HepG2 (cell line): ENCODE results near the gene CASKIN1. TPM values are rescaled to one million over a fixed set of nuclear protein-coding genes. Genes with fewer than 3 reads are reported as not detected.

Source experiments
- BRD4 ChIP-seq: sonication (generic); formaldehyde crosslinking; IDR thresholded peaks from 2 replicates; pipeline ENCODE4 v1.4.0; 2020; ENCODE audit warnings: missing genetic modification reagents
- HNRNPUL1 ChIP-seq: fragments of 200-400 bp; formaldehyde crosslinking; IDR thresholded peaks from 2 replicates; pipeline ENCODE4 v1.6.1; 2017; ENCODE audit warnings: low read depth, mild to moderate bottlenecking, low read length, moderate library complexity
- IRF2 ChIP-seq: IDR thresholded peaks from 2 replicates; pipeline ENCODE4 v1.6.1; 2018; ENCODE audit warnings: missing genetic modification reagents, missing compliant biosample characterization
- KAT8 ChIP-seq: IDR thresholded peaks from 2 replicates; pipeline ENCODE4 v1.6.1; 2016; ENCODE audit warnings: missing genetic modification reagents, missing compliant biosample characterization
- KLF13 ChIP-seq: sonication (generic); formaldehyde crosslinking; IDR thresholded peaks from 2 replicates; pipeline ENCODE4 v1.4.0; 2020; ENCODE audit warnings: mild to moderate bottlenecking, missing genetic modification reagents
- NONO ChIP-seq, 2 experiments: fragments of 450-650 bp in 1 of 2; sonication (generic) in 1 of 2; formaldehyde crosslinking in 1 of 2; IDR thresholded peaks in 1 of 2; conservative IDR thresholded peaks in 1 of 2; 2 replicates each; pipeline versions ENCODE4 v1.6.1 to v1.8.0; 2017 to 2022; ENCODE audit warnings: mild to moderate bottlenecking in 1 of 2, missing genetic modification reagents in 1 of 2, moderate library complexity in 1 of 2
- SKI ChIP-seq: fragments of 450-650 bp; IDR thresholded peaks from one replicate; pipeline ENCODE4 v1.6.1; 2018; ENCODE audit warnings: mild to moderate bottlenecking; ENCODE audit not compliant: partially characterized antibody
- SRSF4 ChIP-seq: fragments of 200-400 bp; formaldehyde crosslinking; IDR thresholded peaks from one replicate; pipeline ENCODE4 v1.6.1; 2018; ENCODE audit warnings: mild to moderate bottlenecking, low read depth, low read length, moderate library complexity; ENCODE audit not compliant: poor library complexity, severe bottlenecking
- ZBTB40 ChIP-seq, 2 experiments: fragments of 450-650 bp in 1 of 2; sonication (generic) in 1 of 2; formaldehyde crosslinking in 1 of 2; IDR thresholded peaks; 2 replicates each; pipeline versions ENCODE4 v1.6.1 to v1.8.0; 2016 to 2022; ENCODE audit warnings: antibody characterized with exemption in 1 of 2, mild to moderate bottlenecking in 1 of 2, missing genetic modification reagents in 1 of 2
- ZNF350 ChIP-seq: sonication (generic); formaldehyde crosslinking; IDR thresholded peaks from 2 replicates; pipeline ENCODE4 v1.4.0; 2020; ENCODE audit warnings: mild to moderate bottlenecking, low read depth, missing genetic modification reagents, borderline replicate concordance
- ZNF614 ChIP-seq: IDR thresholded peaks from 2 replicates; pipeline ENCODE4 v1.6.1; 2018; ENCODE audit warnings: missing biosample characterization, missing genetic modification reagents, inconsistent platforms, borderline replicate concordance
- polyA plus RNA-seq, 8 experiments: library from polyadenylated mRNA; depleted of rRNA in 3 of 8; stranded (reverse) in 7 of 8; unstranded in 1 of 8; fragments of >200 nt; fragmentation: Illumina TruSeq in 4 of 8; extraction: Trizol in 4 of 8; gene quantifications; 2 replicates each; pipeline versions ENCODE4 v1.2.1 to v1.2.3, GENCODE V29; 2011 to 2016; ENCODE audit warnings: low read depth in 4 of 8, missing spikeins in 1 of 8, mixed read lengths in 1 of 8; ENCODE audit not compliant: insufficient read depth in 1 of 8
- total RNA-seq, 5 experiments: library from RNA; depleted of rRNA; stranded (reverse); fragments of >200 nt; fragmentation: Illumina TruSeq; extraction: Trizol; gene quantifications; 2 replicates each; pipeline ENCODE4 v1.2.3, GENCODE V29; 2016; ENCODE audit warnings: low read depth in 1 of 5
- TF ChIP-seq, protein P1 (sequence below): sonication (generic); formaldehyde crosslinking; IDR thresholded peaks from 2 replicates; pipeline ENCODE4 v1.5.1; 2020; ENCODE audit warnings: mild to moderate bottlenecking, moderate library complexity, missing genetic modification reagents

The CASKIN1 gene
- total and polyA plus RNA-seq, 2 of the 13 experiments (the other 11 are each of a cell fraction or from before 2014, with no cell fraction given): 1.2 to 2.2 TPM

DNA sequence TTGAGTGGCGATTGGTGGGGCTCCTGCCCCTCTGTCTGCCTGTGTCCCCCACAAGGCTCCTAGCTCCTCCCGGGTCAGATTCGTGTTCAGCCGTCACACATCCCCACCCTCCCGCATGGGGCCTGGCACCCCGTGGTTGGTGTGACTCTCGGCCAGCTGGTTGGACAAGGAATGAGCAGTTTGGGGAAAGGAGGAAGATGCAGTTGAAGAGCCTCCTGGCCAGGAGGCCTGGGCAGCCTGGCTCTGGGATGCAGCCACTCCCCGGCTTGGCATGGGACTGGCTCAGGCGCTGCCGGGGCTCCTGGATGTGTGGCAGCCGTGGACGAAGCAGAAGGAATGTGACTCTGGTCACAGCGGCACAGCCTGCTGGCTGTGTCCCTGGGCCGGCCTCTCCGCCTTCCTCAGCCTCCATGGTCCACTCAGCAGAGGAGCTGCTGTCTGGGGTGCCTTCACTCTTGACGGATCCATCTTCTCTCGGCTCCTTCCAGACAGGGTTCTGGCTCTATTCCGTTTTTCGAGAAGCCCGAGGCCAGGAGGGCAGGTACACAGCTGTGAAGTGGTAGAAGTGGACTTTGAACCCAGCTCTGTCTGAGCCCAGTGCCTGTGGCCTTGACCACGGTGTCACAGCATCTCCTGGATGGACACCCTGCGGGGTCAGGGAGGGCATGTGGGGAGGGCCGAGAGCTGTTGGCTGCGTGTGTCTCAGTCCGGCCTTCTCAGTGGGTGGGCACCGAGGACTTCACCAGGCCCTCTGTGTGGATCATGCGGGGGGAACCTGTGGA is 38.7 kb downstream of the CASKIN1 start (continued):
- TF ChIP-seq ZBTB40 (IDR thresholded peaks at IDR 0.05) (no peak), ZBTB40 (CRISPR knock-in tag; IDR thresholded peaks at IDR 0.05) (peak; percentile 82; the same call in 1 of the 2 replicates), NONO (IDR thresholded peaks at IDR 0.05) (no peak), NONO (CRISPR knock-in tag; conservative IDR thresholded peaks at IDR 0.05) (peak; percentile 93), KAT8 (peak; percentile 55; the same call in 1 of the 2 replicates), SRSF4 (no peak), HNRNPUL1 (no peak), BRD4 (peak; percentile 78; the same call in 1 of the 2 replicates), ZNF614 (CRISPR knock-in tag) (no peak; the same call in 1 of the 2 replicates), KLF13 (CRISPR knock-in tag) (no peak), SKI (peak; percentile 97), IRF2 (CRISPR knock-in tag) (peak; percentile 68; the same call in 1 of the 2 replicates), ZNF350 (CRISPR knock-in tag) (peak; percentile 55; the same call in 1 of the 2 replicates)
- TF ChIP-seq, protein P1, sequence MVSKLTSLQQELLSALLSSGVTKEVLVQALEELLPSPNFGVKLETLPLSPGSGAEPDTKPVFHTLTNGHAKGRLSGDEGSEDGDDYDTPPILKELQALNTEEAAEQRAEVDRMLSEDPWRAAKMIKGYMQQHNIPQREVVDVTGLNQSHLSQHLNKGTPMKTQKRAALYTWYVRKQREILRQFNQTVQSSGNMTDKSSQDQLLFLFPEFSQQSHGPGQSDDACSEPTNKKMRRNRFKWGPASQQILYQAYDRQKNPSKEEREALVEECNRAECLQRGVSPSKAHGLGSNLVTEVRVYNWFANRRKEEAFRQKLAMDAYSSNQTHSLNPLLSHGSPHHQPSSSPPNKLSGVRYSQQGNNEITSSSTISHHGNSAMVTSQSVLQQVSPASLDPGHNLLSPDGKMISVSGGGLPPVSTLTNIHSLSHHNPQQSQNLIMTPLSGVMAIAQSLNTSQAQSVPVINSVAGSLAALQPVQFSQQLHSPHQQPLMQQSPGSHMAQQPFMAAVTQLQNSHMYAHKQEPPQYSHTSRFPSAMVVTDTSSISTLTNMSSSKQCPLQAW: 0 out of 2 replicates have a peak, but pooled peaks have one; percentile 56
